Activated B cell treated with CpG ODN at 0.5 μM for 24 hours (primary cell): ENCODE data around the gene ZBTB2. TPM values are rescaled to one million over a fixed set of nuclear protein-coding genes. Genes with fewer than 3 reads are reported as not detected.

Source experiments
- ATAC-seq: fragments of 200-7000 bp; cut with Tn5 transposase; one replicate; pipeline ENCODE4 v1.10.0; 2021; ENCODE audit warnings: low read depth, mild to moderate bottlenecking, moderate library complexity
- CTCF ChIA-PET: fragments of 350-600 bp; sonication (Branson Sonifier 250); formaldehyde crosslinking; loops from one replicate; lab custom pipeline; 2021; ENCODE audit warnings: antibody characterized with exemption; lab: Charles Lee
- POLR2A ChIA-PET: fragments of 350-600 bp; sonication (Branson Sonifier 250); formaldehyde crosslinking; loops from one replicate; lab custom pipeline; 2021; ENCODE audit warnings: antibody characterized with exemption; lab: Charles Lee
- DNase-seq: peaks from one replicate; pipeline ENCODE4 v3.0.0; 2022
- H3K27ac Mint-ChIP-seq: one replicate; pipeline ENCODE4 v1.8.0; 2020; ENCODE audit warnings: mixed read lengths
- H3K27me3 Mint-ChIP-seq: one replicate; pipeline ENCODE4 v1.8.0; 2021; ENCODE audit warnings: mixed read lengths
- H3K36me3 Mint-ChIP-seq: one replicate; pipeline ENCODE4 v1.8.0; 2021; ENCODE audit warnings: low read depth, mixed read lengths
- H3K4me1 Mint-ChIP-seq: one replicate; pipeline ENCODE4 v1.8.0; 2021; ENCODE audit warnings: mixed read lengths
- H3K4me3 Mint-ChIP-seq: one replicate; pipeline ENCODE4 v1.8.0; 2020; ENCODE audit warnings: mild to moderate bottlenecking, mixed read lengths
- H3K9me3 Mint-ChIP-seq: one replicate; pipeline ENCODE4 v1.8.0; 2020; ENCODE audit warnings: mixed read lengths
- CTCF ChIP-seq: fragments of 200-600 bp; IDR thresholded peaks from one replicate; pipeline ENCODE4 v1.8.0; 2022; ENCODE audit warnings: antibody characterized with exemption, mild to moderate bottlenecking
- intact Hi-C: fragments of 100-400 bp; cut with micrococcal nuclease; formaldehyde crosslinking; loops from one replicate; pipeline ENCODE4 v1.15.1; 2024
- total RNA-seq: library from RNA; stranded (reverse); gene quantifications from 2 replicates; pipeline ENCODE4 v1.2.3, GENCODE V29; 2022

The ZBTB2 gene
- total RNA-seq, 1 donor from 2014 or later: 17.3 TPM

GRCh38 chr6:151430886-151431285 lies 39.5 kb upstream of the ZBTB2 start:
- DNase-seq (no peak), ATAC-seq (no peak)
- Mint-ChIP-seq H3K9me3 (no peaks in the 10 kb centered on the region), H3K4me3 (no peak overlapping the region), H3K36me3 (peaks cover 54% of the 10 kb centered on the region), H3K27ac (no peak overlapping the region), H3K27me3 (no peaks in the 10 kb centered on the region), H3K4me1 (peaks cover 4% of the 10 kb centered on the region)
- intact Hi-C loops: no loop called here
- no peak for TF ChIP-seq CTCF
- ChIA-PET POLR2A (interaction anchor here (1.2 kb wide), 1 partner anchor 41 kb away, joined by 3 read pairs; no protein-coding TSS in a partner anchor), CTCF (no interaction called here)

GRCh38 chr6:151428093-151428735 lies 36.9 kb upstream of the ZBTB2 start:
- intact Hi-C loops: no loop called here
- H3K4me3 Mint-ChIP-seq: no peak overlapping the region
- ChIA-PET CTCF (no interaction called here), POLR2A (no interaction called here)
- H3K4me1 Mint-ChIP-seq: no peaks in the 10 kb centered on the region
- DNase-seq: no peak
- H3K27ac Mint-ChIP-seq: no peak overlapping the region
- no peak for ATAC-seq
- no peak for TF ChIP-seq CTCF
- H3K36me3 Mint-ChIP-seq: peaks cover 73% of the 10 kb centered on the region
- no peaks in the 10 kb centered on the region for H3K9me3 Mint-ChIP-seq
- no peaks in the 10 kb centered on the region for H3K27me3 Mint-ChIP-seq

GRCh38 chr6:151425561-151425960 lies 34.2 kb upstream of the ZBTB2 start:
- ATAC-seq (no peak), DNase-seq (no peak)
- Mint-ChIP-seq H3K4me3 (no peak overlapping the region), H3K27me3 (no peaks in the 10 kb centered on the region), H3K4me1 (no peaks in the 10 kb centered on the region), H3K9me3 (no peaks in the 10 kb centered on the region), H3K36me3 (peaks cover 68% of the 10 kb centered on the region), H3K27ac (no peak overlapping the region)
- no peak for TF ChIP-seq CTCF
- ChIA-PET CTCF (no interaction called here), POLR2A (interaction anchor here (0.6 kb wide), 1 partner anchor 9 kb away, joined by 5 read pairs; no protein-coding TSS in a partner anchor)
- intact Hi-C loops: no loop called here

GRCh38 chr6:151422981-151423380 lies 31.6 kb upstream of the ZBTB2 start:
- DNase-seq (no peak), ATAC-seq (no peak)
- H3K27ac Mint-ChIP-seq: no peak overlapping the region
- no peaks in the 10 kb centered on the region for H3K9me3 Mint-ChIP-seq
- CTCF ChIA-PET: interaction anchor here (0.7 kb wide), 1 partner anchor 718 kb away, joined by 3 read pairs; no protein-coding TSS in a partner anchor
- peaks cover 52% of the 10 kb centered on the region for H3K36me3 Mint-ChIP-seq
- POLR2A ChIA-PET: no interaction called here
- intact Hi-C loops: no loop called here
- no peak overlapping the region for H3K4me3 Mint-ChIP-seq
- no peaks in the 10 kb centered on the region for H3K4me1 Mint-ChIP-seq
- no peak for TF ChIP-seq CTCF
- H3K27me3 Mint-ChIP-seq: no peaks in the 10 kb centered on the region

- Mint-ChIP-seq H3K27me3 (no peaks in the 10 kb centered on the region), H3K27ac (no peak overlapping the region), H3K4me1 (peaks cover 3% of the 10 kb centered on the region), H3K4me3 (no peak overlapping the region), H3K9me3 (no peaks in the 10 kb centered on the region), H3K36me3 (peaks cover 57% of the 10 kb centered on the region)
- POLR2A ChIA-PET: no interaction called here
- no peak for DNase-seq
- intact Hi-C loops: no loop called here
- no peak for ATAC-seq
- CTCF ChIA-PET: no interaction called here
- no peak for TF ChIP-seq CTCF
These were observed 26.1 kb upstream of the ZBTB2 start for GRCh38 chr6:151417477-151417876.
